GM21381 (cell line): ENCODE measurements around the gene RNF5.

Source experiments
- ATAC-seq: cut with Tn5 transposase; IDR thresholded peaks from one replicate; pipeline ENCODE4 v1.9.1; 2021; ENCODE audit warnings: mild to moderate bottlenecking, moderate library complexity; ENCODE audit not compliant: unreplicated experiment

The RNF5 gene

DNA sequence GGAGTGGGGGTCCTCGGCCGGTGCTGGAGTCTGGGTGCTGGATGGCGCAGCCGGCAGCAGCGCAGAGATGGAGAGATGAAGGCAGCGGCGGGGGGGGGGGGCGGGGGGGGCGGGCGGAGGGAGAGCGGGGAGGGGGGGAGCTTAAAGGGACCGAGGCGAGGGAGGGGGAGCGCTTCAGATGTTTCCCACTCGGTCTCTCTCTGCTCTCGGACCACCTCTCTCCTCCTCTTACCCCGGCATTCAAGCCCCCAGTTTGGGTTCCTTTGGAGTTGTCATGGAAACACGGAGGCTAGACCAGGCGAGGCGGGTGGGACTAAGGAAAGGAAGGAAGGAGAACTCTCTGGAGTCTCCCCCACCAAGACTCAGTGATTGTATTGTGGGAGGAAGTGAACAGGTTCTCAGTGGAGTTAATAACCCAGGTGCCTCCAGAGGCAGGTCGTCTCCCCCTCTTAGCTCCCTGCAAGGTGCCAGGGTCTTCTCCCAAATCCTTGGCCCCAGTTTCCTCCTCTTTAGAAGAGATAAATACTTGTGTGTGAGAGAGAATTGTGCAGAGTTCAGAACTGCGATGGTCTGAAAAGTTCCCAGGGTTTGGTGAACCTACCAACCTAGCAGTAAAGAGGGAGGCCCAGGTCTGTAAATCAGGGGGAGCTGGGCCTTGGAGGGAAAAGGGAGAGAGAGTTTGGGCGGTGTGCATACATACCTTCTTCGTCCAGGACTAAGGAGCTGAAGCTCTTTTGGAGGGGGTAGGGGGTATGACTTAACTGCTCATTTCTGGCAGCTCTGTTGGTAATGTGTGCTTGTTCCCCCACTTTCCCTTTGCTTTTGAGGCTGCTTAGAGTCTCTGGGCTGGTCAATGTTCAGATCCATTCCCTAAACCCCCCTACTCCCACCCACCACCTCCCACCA, 26.1 kb upstream of the RNF5 start, which contains the start of gene PRRT1:
PRRT1 (minus strand) TSS at position 77 of the 906 bp plus-strand sequence. CDS start 112 bp downstream, outside the sequence.
- ATAC-seq: no peak

DNA sequence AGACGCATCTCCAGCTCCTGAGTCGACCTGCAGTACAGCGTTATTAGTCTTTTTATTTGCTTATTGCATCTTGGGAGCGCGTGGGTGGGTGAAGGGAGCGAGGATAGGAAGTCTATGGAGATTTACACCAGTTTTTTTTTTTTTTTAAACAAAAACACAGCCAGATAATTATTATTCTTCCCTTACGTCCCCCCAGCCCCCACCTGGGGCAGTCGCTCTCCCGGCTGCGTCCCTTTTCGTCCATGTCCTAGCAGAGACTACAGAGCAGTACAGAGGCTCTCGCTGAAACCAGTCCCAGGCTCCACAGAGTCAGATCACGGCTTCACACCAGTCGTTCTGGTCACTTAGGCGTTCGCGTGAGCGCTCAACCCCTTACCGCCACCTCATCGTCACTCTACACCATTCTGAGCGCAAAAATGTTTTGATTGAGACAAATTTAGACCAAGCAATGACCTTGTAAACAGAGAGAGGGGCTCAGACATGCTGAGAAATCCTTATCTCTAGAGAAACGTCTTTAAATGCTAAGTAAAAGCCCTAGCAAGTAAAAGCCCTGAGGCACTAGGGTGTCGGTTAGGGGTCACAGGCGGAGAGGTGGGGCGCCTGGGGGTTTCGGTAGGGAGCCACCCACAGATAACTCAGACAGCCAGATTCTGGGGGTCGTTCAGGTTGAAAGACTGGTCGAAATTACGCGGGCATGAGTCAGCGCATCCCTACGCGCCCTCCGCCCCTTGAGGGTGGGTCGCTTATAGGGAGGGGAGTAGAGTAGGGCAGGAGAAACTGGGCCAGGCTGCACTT, 25.2 kb upstream of the RNF5 start:
- ATAC-seq: no peak

DNA sequence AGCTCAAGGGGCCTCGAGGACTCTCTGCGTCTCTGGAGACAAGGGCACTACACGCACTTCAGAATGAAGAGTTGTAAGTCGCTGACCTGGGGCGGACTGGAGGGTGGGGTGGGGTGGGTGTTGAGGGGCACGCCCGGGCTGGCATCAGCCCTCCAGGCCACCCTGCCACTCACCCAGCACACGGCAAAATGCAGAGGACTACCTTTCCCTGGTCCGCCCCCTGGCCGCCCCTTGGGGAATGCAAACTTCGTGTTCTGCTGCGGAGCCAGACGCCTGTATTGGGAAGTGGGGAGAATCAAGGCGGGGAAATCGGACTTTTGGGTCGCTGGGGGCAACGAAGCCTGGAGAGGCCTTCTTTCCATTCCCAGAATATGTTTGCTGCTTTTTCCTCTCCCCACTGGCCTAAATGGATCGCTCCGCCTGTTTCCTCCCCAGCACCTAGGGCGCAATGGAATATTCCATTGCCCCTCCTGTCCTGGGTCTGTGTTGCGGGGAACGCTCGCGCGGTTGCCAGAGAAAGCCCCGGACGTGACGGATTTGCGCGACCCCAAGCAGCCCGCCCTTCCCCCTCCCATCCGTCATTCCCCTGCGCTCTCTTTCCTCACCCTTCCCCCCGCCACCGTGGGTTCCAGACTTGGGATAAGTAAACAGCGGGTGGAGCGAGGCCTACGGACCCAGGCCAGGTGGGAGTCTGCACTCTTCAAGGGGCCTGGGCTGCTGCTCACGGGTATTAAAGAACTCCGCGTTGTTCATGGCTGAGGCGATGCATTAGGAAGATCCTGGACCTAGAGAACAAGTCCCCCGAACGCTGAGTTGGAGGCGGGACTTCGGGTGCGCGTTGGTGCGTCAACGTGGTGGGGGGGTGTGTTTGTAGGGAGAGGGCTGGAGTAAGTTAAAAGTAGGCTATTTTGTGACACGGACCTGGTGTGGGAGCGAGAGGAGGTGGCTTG, 24.4 kb upstream of the RNF5 start, which contains the start of gene PPT2:
PPT2 (plus strand) TSS at position 578 of the 950 bp plus-strand sequence. CDS start 454 bp downstream, outside the sequence.
- ATAC-seq: no peak

DNA sequence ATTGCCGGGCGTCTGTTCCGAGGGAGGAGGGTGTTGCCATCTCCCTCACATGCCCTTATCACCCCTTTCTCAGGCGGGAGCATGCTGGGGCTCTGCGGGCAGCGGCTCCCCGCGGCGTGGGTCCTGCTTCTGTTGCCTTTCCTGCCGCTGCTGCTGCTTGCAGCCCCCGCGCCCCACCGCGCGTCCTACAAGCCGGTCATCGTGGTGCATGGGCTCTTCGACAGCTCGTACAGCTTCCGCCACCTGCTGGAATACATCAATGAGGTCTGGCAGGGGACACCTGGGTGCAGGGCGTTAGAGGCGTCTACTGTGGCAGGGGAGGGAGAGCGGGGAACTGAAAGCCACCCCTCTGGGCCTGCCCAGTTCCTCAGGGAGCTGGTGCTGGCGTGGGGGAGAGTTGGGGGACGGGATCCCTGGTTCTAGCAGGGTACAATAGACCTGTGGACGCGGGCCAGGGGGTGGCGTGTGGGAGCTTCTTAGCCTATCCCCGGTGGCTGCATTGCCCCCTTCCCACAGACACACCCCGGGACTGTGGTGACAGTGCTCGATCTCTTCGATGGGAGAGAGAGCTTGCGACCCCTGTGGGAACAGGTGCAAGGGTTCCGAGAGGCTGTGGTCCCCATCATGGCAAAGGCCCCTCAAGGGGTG, 23.6 kb upstream of the RNF5 start:
- ATAC-seq: no peak

DNA sequence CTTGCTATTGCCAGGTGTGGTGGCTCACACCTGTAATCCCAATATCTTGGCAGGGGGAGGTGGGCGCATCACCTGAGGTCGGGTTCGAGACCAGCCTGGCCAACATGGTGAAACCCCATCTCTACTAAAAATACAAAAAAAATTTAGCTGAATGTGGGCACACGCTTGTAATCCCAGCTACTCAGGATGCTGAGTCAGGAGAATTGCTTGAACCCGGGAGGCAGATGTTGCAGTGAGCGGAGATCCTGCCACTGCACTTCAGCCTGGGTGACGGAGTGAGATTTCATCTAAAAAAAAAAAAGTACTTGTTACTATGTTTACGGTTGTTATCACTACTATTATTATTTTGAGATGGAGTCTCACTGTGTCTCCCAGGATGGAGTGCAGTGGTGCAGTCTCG, 21.3 kb upstream of the RNF5 start:
- ATAC-seq: no peak

DNA sequence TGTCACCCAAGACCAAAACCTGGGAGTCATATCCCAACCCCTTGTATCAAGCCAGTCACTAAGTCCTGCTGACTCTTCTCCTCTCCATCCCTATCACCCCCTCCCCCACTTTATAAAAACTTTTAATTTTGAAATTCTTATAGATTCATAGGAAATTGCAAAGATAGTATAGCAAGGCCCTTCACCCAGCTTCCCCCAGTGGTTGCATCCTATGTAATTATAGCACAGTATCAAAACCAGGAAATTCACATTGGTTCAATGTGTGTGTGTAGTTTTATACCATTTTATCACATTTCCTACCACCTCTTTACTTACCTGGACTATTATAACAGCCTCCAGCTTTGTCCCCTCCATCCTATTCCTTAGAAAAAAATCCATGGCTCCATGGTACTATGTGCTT, 20.2 kb upstream of the RNF5 start:
- ATAC-seq: no peak

DNA sequence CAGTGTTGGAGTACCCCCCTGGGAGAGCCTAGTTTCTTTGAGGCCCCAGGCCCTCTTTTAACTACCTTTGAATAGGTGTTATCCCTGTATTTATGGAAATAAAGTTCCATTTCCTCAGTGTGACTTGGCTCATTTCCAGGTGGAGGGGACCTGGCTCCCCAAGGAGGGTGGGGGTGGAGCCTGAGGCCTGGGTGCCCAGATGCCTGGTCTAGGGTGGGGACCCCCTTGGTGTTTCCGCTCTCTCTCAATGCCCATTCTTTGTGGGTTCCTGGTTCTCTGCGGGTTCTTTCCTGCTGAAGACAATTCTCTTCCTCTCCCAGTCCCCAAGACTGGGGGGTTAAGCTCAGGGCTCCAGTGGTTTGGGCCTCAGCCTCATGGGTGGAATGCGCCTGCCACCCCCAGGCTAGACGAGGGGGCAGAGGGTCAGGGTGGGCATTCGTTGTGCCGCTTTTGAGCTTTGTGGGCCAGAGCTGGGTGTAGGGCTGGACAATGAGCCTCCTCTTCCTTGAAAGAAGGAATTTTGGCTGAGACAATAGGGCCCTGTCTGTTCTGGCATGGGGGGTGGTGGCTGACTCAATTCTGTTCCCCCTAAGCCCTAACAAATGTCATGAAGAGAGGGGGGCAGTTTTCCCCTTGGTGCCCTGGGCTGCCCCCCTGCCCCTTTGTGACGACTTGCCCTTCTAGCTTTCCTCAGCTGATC, 14.5 kb upstream of the RNF5 start:
- ATAC-seq: no peak

DNA sequence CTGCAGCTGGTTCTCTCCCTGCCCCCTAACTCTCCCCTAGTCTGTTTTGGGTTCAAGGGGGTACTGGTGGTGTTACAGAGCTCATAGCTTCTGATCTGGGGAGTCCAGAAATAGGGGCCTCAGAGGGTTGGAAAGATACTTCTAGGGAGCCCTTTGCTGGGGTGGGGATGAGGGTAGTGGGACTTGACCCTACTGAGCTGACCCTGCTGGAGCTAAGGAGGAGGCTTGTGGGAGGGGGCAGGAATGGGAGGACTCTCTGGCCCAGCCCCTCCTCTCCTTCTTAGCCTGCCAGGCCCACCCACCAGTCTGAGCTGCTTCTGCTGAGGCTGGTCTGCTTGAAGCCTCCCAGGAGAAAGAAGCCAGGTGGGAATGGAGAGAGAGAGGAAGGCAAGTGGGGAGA, 13.9 kb upstream of the RNF5 start, which contains the start of gene EGFL8:
EGFL8 (plus strand) TSS at position 301 of the 400 bp plus-strand sequence. CDS start 1,571 bp downstream, outside the sequence.
- ATAC-seq: no peak

DNA sequence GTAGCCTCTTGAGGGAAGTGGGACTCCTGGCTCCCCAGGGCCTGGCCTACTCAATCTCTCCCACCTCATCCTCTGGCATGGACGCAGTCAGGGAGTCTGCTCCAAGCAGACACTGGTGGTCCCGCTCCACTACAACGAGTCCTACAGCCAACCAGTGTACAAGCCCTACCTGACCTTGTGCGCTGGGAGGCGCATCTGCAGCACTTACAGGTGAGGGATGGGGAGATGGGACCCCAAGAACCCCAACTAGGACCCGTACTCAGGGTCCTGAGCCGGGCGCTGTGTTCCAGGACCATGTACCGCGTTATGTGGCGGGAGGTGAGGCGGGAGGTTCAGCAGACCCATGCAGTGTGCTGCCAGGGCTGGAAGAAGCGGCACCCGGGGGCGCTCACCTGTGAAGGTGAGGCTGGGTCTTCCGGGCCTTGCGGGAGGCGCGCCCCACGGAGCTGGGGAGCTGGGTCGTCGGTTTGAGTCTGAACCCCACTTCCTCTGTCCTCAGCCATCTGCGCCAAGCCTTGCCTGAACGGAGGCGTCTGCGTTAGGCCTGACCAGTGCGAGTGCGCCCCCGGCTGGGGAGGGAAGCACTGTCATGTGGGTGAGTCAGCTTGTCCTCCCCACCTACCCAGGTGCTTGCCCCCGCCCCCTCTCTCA, 11.7 kb upstream of the RNF5 start:
- ATAC-seq: no peak

DNA sequence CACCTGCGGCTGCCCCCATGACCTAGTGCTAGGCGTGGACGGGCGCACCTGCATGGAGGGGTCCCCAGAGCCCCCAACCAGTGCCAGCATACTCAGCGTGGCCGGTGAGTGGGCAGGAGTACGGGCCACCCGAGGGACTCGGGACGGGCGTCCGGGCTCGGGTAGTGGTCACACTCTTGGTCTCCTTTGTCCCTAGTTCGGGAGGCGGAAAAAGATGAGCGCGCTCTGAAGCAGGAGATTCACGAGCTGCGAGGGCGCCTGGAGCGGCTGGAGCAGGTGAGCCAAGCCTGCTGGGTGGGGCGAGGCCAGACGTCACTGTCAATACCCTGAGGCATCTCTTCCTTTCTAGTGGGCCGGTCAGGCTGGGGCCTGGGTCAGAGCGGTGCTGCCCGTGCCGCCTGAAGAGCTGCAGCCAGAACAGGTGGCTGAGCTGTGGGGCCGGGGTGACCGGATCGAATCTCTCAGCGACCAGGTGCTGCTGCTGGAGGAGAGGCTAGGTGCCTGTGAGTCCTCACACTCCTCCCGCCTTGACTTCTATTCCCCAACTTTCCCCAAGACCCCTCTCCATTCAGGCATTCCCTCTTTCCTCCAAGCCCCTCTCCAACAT, 10.9 kb upstream of the RNF5 start:
- ATAC-seq: no peak

DNA sequence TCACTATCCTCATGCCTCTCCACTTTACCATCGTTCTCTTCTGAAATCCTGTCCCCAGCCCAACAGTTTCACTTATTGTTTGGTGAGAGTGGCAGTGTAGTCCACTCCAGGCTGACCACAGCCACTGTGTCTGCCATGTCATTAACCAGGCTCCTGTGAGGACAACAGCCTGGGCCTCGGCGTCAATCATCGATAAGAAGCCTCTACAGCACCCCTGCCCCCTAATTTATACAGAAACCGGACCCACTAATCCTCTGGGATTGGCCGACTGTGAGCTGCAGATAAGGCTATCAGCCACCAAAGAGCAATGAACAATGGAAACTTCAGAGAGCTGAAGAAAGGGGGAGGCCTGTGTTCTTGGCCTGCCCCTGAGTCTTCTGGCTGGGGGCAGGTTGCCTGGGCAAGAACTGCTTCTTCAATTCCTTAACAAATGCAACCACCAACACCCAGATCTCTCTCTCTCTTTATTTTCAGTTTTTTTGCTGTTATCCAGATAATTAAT, 10.4 kb upstream of the RNF5 start:
- no peak for ATAC-seq

DNA sequence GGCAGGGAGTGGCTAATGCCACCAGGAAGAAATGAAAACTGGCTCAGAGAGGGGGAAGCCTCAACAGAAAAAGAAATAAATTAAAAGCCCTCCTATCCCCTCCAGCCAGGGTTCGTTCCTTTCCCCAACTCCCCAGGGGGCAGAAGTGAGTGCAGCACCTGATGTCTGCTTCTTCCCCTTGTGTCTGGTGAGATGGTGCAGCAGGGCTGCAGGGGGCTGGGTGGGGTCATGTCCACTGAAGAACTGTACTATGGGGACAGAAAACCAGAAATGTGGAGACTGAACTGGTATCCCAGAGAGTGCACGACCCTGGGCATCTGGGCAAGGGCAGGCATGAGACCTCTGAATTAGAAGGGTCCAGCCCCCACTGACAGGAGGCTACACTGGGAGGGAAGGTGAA, 9.9 kb upstream of the RNF5 start:
- no peak for ATAC-seq

DNA sequence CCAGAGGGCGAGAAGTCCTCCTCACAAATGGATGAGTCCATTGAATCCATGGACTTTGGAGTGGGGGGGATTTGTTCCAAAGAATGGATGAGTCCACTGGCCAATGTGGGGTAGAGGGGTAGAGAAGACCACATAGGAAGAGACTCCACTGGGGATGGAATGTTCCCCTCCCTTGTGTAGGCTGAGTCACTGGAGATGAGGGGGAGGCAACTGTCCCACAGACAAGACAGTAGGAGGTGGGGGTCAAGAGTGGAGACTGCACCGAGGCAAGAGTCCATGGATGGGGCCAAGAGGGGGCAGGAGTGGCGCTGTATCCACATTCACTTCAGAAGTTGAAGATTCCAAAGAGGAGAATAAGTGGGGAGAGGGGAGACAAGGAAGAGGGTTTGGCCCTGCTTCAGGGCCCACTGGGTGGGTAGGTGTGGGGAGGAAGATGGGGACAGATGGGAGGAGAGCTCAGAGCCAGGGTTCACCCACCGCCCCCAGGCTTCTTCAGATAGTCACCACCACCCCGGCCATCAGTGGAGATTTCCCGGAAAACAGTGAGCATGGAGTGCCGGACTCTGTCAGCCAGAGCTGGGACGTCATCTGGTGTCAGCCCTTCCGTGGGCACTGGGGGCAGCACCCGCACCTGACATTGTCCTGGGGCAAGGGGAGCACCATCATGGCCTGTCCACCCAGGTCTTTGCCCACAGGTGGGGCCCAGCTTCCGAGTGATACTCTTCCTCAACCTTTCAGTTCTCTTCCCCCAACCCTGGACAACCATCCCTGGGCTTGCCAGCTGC, 9.2 kb upstream of the RNF5 start:
- no peak for ATAC-seq

DNA sequence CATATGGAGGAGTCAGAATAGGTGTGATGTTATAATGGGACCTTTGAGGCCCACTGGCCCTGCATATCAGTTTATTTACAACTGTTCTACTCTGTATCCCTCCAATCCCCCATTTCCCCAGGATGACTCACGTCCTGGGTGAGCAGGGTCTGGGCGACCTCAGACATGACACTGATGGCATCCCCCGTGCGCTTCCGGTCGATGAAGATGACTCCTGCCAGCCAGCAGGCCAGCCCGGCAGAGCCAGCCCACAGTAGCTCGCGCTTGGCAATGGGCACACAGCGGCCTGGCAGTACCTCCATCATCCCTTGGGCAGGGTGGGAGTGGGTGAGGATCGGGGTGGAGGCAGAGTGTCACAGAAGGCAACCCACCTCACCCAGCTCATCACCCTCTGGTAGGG, 7.9 kb upstream of the RNF5 start:
- ATAC-seq: no peak

DNA sequence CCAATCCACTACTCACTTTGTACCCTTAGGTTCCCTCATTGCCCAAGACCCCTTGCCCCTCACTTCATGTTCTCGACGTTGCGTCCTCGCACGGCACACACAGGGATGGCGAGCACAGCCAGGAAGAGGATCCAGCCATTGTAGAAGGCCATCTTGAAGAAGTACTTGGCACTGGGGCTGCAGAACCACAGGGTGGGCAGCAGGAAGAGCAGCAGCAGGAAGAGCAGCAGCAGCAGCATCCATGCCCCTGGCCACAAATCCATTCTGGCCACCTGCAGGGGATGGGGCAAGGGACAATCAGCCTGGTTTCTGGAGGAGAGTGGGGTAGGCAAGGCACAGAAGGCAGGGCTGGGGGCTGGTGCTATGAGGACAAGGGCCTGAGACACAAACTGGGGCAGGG, 7.0 kb upstream of the RNF5 start:
- ATAC-seq: no peak

DNA sequence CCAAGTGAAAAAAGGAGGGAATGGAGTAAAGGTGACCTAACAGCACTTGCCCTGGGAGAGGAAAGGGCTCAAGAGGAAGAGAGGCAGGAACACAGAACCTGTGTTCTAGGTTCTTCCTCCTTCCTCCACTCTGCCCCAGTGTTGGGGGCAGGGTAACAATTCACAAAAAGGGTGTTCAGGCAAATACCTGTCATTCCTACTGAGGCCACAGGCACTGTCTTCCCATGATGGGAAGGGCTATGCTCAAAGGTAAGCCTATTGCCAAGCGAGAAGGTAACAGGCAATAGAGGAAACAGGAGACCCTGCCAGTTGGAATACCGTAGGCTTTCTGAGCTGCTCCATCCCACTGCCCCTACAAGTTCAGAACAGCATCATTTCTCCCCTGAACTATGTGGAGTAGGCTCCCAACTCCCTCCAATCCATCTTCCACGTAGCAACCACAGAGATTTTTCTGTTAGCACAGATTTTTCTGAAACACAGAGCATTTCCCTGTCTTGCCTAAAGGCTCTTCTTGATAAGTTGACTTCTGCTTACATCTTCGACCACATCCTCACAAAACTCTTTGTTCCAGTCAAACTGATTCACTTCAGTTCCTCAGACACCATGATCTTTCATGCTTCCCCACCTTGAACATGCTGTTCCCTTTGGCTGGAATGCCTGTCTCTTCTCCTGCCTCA, 5.0 kb upstream of the RNF5 start:
- ATAC-seq: no peak

DNA sequence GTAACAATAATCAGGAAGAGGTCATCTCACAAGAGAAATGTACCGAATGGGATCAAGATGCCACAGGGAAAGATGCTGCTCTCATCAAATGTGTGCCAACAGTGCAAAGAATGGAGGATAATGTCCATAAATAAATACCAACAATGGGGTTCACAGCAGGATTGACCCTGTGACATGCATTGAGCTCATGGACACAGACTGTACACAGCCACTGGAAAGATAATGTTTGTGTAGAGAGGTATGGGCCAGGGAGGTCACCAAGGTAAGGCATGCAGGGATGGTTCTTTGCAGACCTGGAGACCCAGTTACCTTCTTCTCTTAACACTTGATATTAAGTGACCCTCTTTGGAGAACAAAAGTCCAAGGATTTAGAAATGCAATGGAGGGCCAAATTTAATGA, 3.8 kb upstream of the RNF5 start:
- no peak for ATAC-seq
